Loucy (cell line): ENCODE data around the gene GFRA1.
"Not testable (repeated sequence)": the region's sequence is repeated elsewhere in the genome, so short reads cannot be mapped to it uniquely, and the experiment has no call there.

Source experiments
- H2AFZ ChIP-seq: fragments of 200-600 bp; sonication (generic); 2 replicates; pipeline ENCODE4 v1.6.0; 2016; ENCODE audit warnings: antibody characterized with exemption, mild to moderate bottlenecking, low read length, moderate library complexity
- H3F3A ChIP-seq: fragments of 200-600 bp; 2 replicates; pipeline ENCODE4 v1.6.0; 2016; ENCODE audit warnings: antibody characterized with exemption, low read depth, mild to moderate bottlenecking
- H3K27me3 ChIP-seq: fragments of 200-600 bp; sonication (generic); 2 replicates; pipeline ENCODE4 v1.6.1; 2014; ENCODE audit warnings: low read length, mild to moderate bottlenecking; ENCODE audit not compliant: insufficient read depth, poor library complexity, severe bottlenecking
- H3K36me3 ChIP-seq: fragments of 200-600 bp; sonication (generic); 2 replicates; pipeline ENCODE4 v1.6.1; 2016; ENCODE audit warnings: low read length; ENCODE audit not compliant: insufficient read depth
- H3K4me1 ChIP-seq: fragments of 200-600 bp; sonication (generic); 2 replicates; pipeline ENCODE4 v1.5.1; 2014; ENCODE audit warnings: low read length, mild to moderate bottlenecking; ENCODE audit not compliant: insufficient read depth, poor library complexity, severe bottlenecking
- H3K4me2 ChIP-seq: fragments of 200-600 bp; sonication (generic); 2 replicates; pipeline ENCODE4 v1.6.0; 2014; ENCODE audit warnings: antibody characterized with exemption, low read length, low read depth, mild to moderate bottlenecking; ENCODE audit not compliant: poor library complexity, severe bottlenecking
- H3K4me3 ChIP-seq: fragments of 200-600 bp; sonication (generic); 2 replicates; pipeline ENCODE4 v1.5.1; 2014; ENCODE audit warnings: low read length, mild to moderate bottlenecking, mixed read lengths; ENCODE audit not compliant: poor library complexity, severe bottlenecking
- H3K79me2 ChIP-seq: fragments of 200-600 bp; sonication (generic); 2 replicates; pipeline ENCODE4 v1.6.1; 2014; ENCODE audit warnings: low read length; ENCODE audit not compliant: insufficient read depth
- H3K9ac ChIP-seq: fragments of 200-600 bp; sonication (generic); 2 replicates; pipeline ENCODE4 v1.6.0; 2014; ENCODE audit warnings: mild to moderate bottlenecking, low read depth, low read length, moderate library complexity; ENCODE audit not compliant: poor library complexity, severe bottlenecking
- H3K9me2 ChIP-seq: fragments of 200-600 bp; sonication (generic); replicated peaks from 2 replicates; pipeline ENCODE4 v1.6.1; 2016; ENCODE audit warnings: low read depth, low read length, mixed read lengths
- H3K9me3 ChIP-seq: fragments of 200-600 bp; sonication (generic); 2 replicates; pipeline ENCODE4 v1.6.1; 2014; ENCODE audit warnings: mild to moderate bottlenecking, antibody characterized with exemption, low read length, low read depth; ENCODE audit not compliant: insufficient read depth
- H4K20me1 ChIP-seq: fragments of 200-600 bp; sonication (generic); 2 replicates; pipeline ENCODE4 v1.6.0; 2014; ENCODE audit warnings: antibody characterized with exemption, low read length, mild to moderate bottlenecking; ENCODE audit not compliant: insufficient read depth, poor library complexity, severe bottlenecking
- EZH2phosphoT487 ChIP-seq: fragments of 200-600 bp; IDR thresholded peaks from 2 replicates; pipeline ENCODE4 v1.6.1; 2018; ENCODE audit warnings: antibody characterized with exemption, mild to moderate bottlenecking, moderate library complexity, borderline replicate concordance
- TF ChIP-seq, protein P1 (sequence below): fragments of 200-600 bp; sonication (generic); conservative IDR thresholded peaks from 2 replicates; pipeline ENCODE4 v1.5.1; 2014; ENCODE audit warnings: mild to moderate bottlenecking, antibody characterized with exemption, low read length

GFRA1 gene

DNA sequence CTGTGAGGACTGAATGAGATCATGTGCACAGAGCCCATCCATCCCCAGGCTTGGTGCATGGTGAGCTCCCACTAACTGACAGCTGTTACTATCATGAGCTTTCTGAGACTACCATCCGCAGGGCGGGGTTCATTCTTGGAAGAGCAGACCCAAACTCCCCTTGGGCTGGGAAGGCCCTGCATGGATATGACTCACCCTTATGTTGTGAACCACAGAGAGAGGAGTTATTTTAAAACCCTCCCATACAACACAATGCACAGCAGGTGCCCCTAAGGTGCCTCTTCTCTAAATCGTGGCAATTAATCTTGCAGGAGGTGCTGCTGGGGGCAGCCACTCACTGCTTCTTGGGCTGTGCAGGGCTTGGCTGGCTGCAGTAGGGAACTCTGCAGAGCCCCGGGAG, 219.1 kb downstream of the GFRA1 start:
- H3K36me3 ChIP-seq: peaks cover 5% of the 10 kb centered on the region; the same call in 1 of the 2 replicates
- H3K27me3 ChIP-seq: no peaks in the 10 kb centered on the region
- H3K4me1 ChIP-seq: peaks cover 30% of the 10 kb centered on the region
- peak overlapping the region; percentile 54 for H3K4me2 ChIP-seq
- no peaks in the 10 kb centered on the region for H3K79me2 ChIP-seq
- no peaks in the 10 kb centered on the region for H3K9me2 ChIP-seq
- H3K9me3 ChIP-seq: no peaks in the 10 kb centered on the region
- H4K20me1 ChIP-seq: no peaks in the 10 kb centered on the region
- no peak overlapping the region for H3K4me3 ChIP-seq
- TF ChIP-seq, protein P1, sequence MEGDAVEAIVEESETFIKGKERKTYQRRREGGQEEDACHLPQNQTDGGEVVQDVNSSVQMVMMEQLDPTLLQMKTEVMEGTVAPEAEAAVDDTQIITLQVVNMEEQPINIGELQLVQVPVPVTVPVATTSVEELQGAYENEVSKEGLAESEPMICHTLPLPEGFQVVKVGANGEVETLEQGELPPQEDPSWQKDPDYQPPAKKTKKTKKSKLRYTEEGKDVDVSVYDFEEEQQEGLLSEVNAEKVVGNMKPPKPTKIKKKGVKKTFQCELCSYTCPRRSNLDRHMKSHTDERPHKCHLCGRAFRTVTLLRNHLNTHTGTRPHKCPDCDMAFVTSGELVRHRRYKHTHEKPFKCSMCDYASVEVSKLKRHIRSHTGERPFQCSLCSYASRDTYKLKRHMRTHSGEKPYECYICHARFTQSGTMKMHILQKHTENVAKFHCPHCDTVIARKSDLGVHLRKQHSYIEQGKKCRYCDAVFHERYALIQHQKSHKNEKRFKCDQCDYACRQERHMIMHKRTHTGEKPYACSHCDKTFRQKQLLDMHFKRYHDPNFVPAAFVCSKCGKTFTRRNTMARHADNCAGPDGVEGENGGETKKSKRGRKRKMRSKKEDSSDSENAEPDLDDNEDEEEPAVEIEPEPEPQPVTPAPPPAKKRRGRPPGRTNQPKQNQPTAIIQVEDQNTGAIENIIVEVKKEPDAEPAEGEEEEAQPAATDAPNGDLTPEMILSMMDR: no peak
- no peak for TF ChIP-seq EZH2phosphoT487
- peaks cover 6% of the 10 kb centered on the region; the same call in 1 of the 2 replicates for H3F3A ChIP-seq
- no peak overlapping the region for H2AFZ ChIP-seq
- H3K9ac ChIP-seq: no peak overlapping the region

DNA sequence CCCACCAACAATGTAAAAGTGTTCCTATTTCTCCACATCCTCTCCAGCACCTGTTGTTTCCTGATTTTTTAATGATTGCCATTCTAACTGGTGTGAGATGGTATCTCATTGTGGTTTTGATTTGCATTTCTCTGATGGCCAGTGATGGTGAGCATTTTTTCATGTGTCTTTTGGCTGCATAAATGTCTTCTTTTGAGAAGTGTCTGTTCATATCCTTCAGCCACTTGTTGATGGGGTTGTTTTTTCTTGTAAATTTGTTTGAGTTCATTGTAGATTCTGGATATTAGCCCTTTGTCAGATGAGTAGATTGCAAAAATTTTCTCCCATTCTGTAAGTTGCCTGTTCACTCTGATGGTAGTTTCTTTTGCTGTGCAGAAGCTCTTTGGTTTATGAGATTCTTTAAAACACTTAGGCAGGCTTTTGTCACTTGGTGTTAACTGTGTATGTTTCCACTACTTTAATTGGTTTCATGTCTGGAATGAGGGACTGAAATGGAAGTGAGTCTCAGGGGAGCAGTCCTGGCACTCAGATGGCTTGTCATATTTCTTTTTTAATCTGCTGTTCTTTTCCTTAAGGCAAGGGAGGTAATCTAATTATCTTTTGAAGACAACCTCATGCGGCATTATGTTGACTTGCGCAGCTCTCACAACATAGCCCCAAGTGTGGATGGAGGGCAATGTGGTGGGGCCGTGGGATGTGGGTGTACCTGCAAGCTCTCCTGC, 219.8 kb downstream of the GFRA1 start:
- H3K36me3 ChIP-seq, H3K9me2 ChIP-seq, H3K4me3 ChIP-seq, H3K9me3 ChIP-seq, H2AFZ ChIP-seq, H3K79me2 ChIP-seq, H3F3A ChIP-seq, H4K20me1 ChIP-seq, H3K27me3 ChIP-seq: not testable (repeated sequence)
- Histone ChIP-seq H3K9ac (peak overlapping the region; percentile 41), H3K4me1 (peaks cover 30% of the 10 kb centered on the region), H3K4me2 (peak overlapping the region; percentile 54)

DNA sequence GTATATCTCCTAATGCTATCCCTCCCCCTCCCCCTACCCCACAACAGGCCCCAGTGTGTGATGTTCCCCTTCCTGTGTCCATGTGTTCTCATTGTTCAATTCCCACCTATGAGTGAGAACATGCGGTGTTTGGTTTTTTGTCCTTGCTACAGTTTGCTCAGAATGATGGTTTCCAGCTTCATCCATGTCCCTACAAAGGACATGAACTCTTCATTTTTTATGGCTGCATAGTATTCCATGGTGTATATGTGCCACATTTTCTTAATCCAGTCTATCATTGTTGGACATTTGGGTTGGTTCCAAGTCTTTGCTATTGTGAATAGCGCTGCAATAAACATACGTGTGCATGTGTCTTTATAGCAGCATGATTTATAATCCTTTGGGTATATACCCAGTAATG, 220.5 kb downstream of the GFRA1 start:
- not testable (repeated sequence) for H3K79me2 ChIP-seq, H3F3A ChIP-seq, H3K9ac ChIP-seq, H3K27me3 ChIP-seq, H3K9me2 ChIP-seq, H3K9me3 ChIP-seq, H3K36me3 ChIP-seq, H4K20me1 ChIP-seq, H3K4me3 ChIP-seq, H2AFZ ChIP-seq, H3K4me2 ChIP-seq
- H3K4me1 ChIP-seq: peaks cover 30% of the 10 kb centered on the region

DNA sequence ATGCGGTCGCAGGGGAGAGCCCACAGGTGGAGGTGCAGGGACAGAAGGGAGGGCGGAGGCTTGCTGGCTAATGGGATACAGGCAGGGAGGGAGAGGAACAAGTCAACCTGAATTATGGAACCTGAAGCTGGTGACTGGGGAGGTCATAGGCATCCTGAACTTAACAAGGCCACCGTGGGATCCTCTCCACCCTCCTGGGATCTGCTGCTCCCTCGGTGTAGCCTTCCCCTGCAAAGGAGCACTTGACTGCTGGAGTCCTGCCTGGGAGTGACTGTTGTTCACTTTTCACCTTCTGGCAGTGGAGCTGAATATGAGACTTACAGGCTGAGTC, 223.1 kb downstream of the GFRA1 start:
- Histone ChIP-seq H3F3A (peaks cover 6% of the 10 kb centered on the region; the same call in 1 of the 2 replicates), H3K9me2 (no peaks in the 10 kb centered on the region), H4K20me1 (no peaks in the 10 kb centered on the region), H3K4me3 (no peak overlapping the region), H3K4me1 (peaks cover 30% of the 10 kb centered on the region), H3K36me3 (no peaks in the 10 kb centered on the region), H3K9me3 (no peaks in the 10 kb centered on the region), H3K9ac (no peak overlapping the region), H3K79me2 (no peaks in the 10 kb centered on the region), H3K27me3 (no peaks in the 10 kb centered on the region), H2AFZ (no peak overlapping the region), H3K4me2 (no peak overlapping the region)
- TF ChIP-seq, protein P1: no peak
- no peak for TF ChIP-seq EZH2phosphoT487
